Activated naive CD8-positive, alpha-beta T cell treated with anti-CD3 and anti-CD28 coated beads, Interleukin-2, amount 50 U/mL, for 24 hours (primary cell): ENCODE measurements around the gene CCBE1.
A peak's percentile ranks its signal among the peaks of the same experiment; 100 is the strongest.

Source experiments
- ATAC-seq: fragments of 150-1000 bp; cut with Tn5 transposase; one replicate; pipeline ENCODE4 v1.10.0; 2021
- DNase-seq: peaks from one replicate; pipeline ENCODE4 v3.0.0; 2021
- H3K27ac Mint-ChIP-seq: one replicate; pipeline ENCODE4 v1.8.0; 2021; ENCODE audit warnings: mild to moderate bottlenecking, mixed read lengths
- H3K27me3 Mint-ChIP-seq: one replicate; pipeline ENCODE4 v1.8.0; 2021; ENCODE audit warnings: mixed read lengths
- H3K36me3 Mint-ChIP-seq: one replicate; pipeline ENCODE4 v1.8.0; 2021; ENCODE audit warnings: low read depth, mixed read lengths
- H3K4me1 Mint-ChIP-seq: one replicate; pipeline ENCODE4 v1.8.0; 2021; ENCODE audit warnings: mixed read lengths
- H3K4me3 Mint-ChIP-seq: one replicate; pipeline ENCODE4 v1.8.0; 2021; ENCODE audit warnings: mild to moderate bottlenecking, moderate library complexity, mixed read lengths
- H3K9me3 Mint-ChIP-seq: one replicate; pipeline ENCODE4 v1.8.0; 2021; ENCODE audit warnings: mixed read lengths

The CCBE1 gene

DNA sequence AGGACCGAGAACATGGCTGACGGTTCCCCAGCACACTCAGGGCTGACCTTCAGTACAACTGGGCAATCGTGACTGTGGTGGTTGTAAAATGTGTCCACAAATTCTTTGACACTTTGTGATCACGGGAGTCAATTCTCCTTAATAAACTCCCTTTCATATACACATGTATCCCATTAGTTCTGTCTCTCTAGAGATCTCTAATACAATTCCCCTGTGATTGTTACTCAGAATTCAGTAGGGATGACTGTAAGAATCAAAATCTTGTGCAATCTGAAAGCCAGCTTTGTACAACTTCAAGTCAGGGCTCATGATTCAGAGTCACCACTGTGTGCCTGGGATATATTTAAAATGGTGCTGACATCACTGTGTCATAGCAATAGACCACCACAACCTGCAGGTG, 248.7 kb downstream of the CCBE1 start:
- H3K4me3 Mint-ChIP-seq = no peak overlapping the region
- H3K4me1 Mint-ChIP-seq = no peaks in the 10 kb centered on the region
- no peak for ATAC-seq
- no peak for DNase-seq
- H3K27ac Mint-ChIP-seq = no peak overlapping the region
- no peaks in the 10 kb centered on the region for H3K27me3 Mint-ChIP-seq
- H3K9me3 Mint-ChIP-seq = no peaks in the 10 kb centered on the region
- no peaks in the 10 kb centered on the region for H3K36me3 Mint-ChIP-seq

DNA sequence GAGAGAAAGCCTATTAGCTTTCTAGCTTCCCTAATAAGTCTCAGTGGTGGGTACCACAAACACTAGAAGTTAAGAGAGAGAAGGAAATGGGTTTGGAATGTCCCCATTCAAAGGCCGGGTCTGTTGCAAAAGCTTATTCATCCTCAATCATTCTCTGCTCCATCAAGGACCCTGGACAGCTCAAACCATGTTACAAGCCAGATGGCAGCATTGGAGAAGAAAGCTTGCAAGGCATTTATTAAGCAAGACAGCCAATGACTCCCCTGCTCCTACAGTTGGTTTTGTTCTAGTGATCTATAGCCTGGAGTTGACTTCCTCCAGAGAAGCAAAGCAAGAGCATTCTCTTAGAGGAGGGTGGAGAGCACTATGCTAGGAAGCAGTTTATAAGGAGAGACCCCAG, 251.2 kb downstream of the CCBE1 start:
- DNase-seq = no peak
- no peaks in the 10 kb centered on the region for H3K4me1 Mint-ChIP-seq
- no peaks in the 10 kb centered on the region for H3K27me3 Mint-ChIP-seq

DNA sequence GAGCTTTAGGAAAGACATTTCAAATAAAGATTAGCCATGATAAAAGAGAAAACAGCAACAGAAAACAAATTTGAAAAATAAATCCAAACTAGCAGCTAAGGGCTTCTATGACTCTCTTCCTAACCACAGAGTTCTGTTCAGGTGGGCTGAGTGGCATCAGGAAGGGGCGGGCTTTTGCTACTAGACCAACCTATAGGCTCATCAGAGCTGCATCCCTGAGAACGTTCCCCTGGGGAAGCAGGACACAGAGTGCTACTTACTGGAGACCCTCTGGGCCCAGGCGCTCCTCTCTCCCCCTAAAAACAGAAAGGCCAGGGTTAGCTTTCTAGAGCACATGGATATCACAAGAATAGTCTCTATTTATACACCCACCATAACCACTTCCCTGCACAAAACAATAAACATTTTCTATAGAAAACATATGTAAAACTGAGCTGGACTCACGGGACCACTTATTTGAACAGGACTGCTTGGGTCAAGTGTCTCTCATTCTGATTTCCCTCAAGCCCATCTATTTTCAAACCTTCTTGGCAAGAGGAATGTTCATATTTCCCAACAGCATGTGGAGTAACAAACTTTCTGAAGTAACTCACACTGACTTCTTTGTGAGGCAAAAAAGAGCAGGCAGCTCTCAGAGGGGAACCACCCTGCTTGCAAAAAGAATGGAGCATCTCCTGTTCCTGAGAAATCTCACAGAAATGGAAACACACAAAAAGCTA, 259.2 kb downstream of the CCBE1 start:
- no peak for ATAC-seq
- Mint-ChIP-seq H3K27ac (no peak overlapping the region), H3K36me3 (no peaks in the 10 kb centered on the region), H3K9me3 (no peaks in the 10 kb centered on the region), H3K4me3 (no peak overlapping the region), H3K27me3 (peaks cover 6% of the 10 kb centered on the region), H3K4me1 (no peaks in the 10 kb centered on the region)
- DNase-seq = no peak

More for the DNA sequence above, 251.2 kb downstream of the CCBE1 start:
- no peak overlapping the region for H3K27ac Mint-ChIP-seq
- H3K9me3 Mint-ChIP-seq = no peaks in the 10 kb centered on the region
- no peak overlapping the region for H3K4me3 Mint-ChIP-seq
- no peak for ATAC-seq
- H3K36me3 Mint-ChIP-seq = no peaks in the 10 kb centered on the region

DNA sequence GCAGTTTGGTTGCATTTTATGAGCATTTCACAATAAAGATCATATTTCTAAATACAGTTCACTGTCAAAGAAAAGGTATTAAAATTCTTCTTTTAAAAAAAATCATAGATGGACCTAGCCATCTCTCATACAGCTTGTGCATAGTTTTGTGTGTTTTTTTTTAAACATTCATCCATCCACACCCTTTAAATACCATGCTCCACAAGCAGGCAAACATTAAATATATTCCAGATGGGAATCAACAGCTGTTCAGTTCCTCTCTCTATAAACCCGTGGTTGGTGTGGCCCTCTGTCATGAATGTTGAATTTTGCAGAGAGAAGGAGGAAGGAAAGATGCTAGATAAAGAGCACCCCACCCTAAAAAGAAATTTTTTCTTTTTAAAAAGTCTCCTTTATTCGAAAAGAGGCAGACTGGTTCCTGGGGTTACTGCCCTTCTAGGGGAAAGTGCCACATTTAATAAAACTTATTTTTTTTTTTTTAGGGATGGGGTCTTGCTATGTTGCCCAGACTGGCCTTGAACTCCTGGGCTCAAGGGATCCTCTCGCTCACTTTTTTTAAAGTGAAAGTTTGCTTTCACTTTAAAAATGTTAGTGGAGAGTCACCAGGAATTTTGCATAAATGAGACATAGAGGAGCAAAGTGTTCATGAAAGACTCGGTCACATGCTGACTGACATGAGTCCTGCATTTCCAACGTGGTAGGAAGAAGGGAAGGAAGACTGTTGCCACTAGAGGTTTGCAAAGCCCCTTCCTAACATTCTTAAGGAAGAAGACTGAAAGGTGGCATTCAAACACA, 264.2 kb downstream of the CCBE1 start:
- H3K27me3 Mint-ChIP-seq = peaks cover 8% of the 10 kb centered on the region
- no peak overlapping the region for H3K27ac Mint-ChIP-seq
- no peaks in the 10 kb centered on the region for H3K9me3 Mint-ChIP-seq
- ATAC-seq (no peak), DNase-seq (no peak)
- H3K4me1 Mint-ChIP-seq = no peaks in the 10 kb centered on the region
- H3K4me3 Mint-ChIP-seq = no peak overlapping the region
- H3K36me3 Mint-ChIP-seq = no peaks in the 10 kb centered on the region

DNA sequence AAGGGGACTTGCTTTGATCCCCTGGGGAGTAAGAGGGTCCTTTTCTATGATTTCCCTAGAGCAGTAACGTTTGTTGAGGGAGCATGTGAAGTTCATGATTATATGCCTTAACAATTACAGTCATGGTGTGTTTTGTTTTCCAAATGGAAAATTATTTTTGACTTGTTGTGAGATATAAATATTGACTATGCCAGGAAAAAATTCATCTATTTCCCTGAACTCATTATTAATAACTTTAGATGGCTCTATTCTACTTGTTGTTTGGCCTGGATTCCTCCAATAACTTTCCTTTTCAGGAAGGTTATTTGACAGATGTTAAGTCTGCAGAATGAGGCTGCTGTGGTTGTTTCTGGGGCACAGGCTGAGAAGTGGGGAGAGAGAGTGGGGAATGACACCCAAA, 266.1 kb downstream of the CCBE1 start:
- H3K4me1 Mint-ChIP-seq = no peaks in the 10 kb centered on the region
- no peak for ATAC-seq
- no peaks in the 10 kb centered on the region for H3K36me3 Mint-ChIP-seq
- H3K4me3 Mint-ChIP-seq = no peak overlapping the region
- peaks cover 8% of the 10 kb centered on the region for H3K27me3 Mint-ChIP-seq
- H3K27ac Mint-ChIP-seq = no peak overlapping the region
- no peak for DNase-seq
- no peaks in the 10 kb centered on the region for H3K9me3 Mint-ChIP-seq

DNA sequence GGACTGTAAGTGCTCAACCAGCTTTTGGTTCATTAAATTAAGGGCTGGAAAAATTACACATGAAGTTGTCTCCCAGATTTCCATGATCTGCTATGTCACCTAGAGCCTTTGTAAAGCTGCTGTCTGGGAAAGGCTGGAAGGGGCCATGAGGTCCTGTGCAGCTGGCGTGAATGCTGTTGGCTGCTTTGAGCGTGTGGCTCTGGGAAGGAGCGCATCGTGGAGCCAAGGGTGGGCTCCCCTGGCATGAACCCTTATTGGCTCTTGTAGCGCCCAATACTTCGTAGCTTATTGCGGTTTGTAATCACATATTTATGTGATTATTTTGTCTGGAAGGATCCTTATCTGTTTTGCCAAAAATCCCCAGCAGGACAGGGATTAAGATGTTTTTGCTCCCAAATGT, 267.6 kb downstream of the CCBE1 start:
- no peak for ATAC-seq
- Mint-ChIP-seq H3K27me3 (peaks cover 4% of the 10 kb centered on the region), H3K4me1 (no peaks in the 10 kb centered on the region), H3K27ac (no peak overlapping the region), H3K36me3 (no peaks in the 10 kb centered on the region), H3K4me3 (no peak overlapping the region), H3K9me3 (no peaks in the 10 kb centered on the region)
- no peak for DNase-seq

DNA sequence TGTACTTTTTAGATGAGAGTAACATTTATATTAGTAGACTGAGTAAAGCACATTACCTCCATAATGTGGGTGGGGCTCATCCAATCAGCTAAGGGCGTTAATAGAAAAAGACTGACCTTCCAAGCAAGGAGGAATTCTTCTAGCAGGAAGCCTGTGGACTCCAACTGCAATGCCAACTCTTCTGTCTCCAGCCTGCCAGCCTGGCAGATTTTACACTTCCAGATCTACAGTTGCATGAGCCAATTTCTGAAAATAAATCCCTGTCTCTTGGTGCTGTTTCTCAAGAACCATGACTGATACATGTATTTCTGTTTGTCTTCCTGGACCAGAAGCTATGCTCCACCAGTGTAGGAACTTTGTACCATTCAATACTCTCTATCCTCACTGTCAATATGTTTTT, 269.2 kb downstream of the CCBE1 start:
- Mint-ChIP-seq H3K9me3 (no peaks in the 10 kb centered on the region), H3K27me3 (peaks cover 2% of the 10 kb centered on the region), H3K4me3 (no peak overlapping the region), H3K36me3 (no peaks in the 10 kb centered on the region), H3K4me1 (no peaks in the 10 kb centered on the region), H3K27ac (no peak overlapping the region)
- DNase-seq = no peak
- ATAC-seq = no peak

DNA sequence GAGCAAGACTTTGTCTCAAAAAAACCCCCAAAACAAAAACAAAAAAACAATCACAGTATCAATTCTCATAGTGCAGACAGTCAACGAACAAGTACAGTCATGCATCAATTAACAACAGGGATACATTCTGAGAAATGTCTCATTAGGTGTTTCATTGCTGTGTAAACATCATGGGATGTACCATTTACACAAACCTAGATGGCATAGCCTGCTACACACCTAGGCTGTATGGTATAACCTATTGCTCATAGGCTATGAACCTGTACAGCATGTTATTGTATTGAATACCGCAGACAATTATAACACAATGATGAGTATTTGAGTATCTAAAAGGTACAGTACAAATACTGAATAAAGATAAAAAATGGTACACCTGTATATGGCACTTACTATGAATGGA, 270.4 kb downstream of the CCBE1 start:
- no peaks in the 10 kb centered on the region for H3K4me1 Mint-ChIP-seq
- ATAC-seq = no peak

DNA sequence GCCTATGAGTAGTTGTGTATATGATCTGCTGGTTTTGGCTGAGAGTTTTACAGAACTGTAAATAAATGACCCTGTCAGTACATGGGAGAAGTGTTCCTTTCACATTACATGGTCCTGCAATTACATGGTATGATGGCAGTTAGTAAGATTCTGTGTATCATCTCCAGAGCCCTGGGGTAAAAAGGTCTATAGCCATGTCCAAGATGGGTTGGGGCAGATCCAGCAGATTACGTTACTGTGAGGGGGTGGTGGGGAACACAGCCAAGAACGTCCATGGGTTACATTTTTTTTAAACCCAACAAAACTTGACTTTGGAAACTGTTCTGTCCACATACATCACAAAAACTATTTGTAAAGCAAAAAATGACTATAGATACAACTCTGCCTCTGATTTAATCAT, 274.0 kb downstream of the CCBE1 start:
- H3K36me3 Mint-ChIP-seq = no peaks in the 10 kb centered on the region
- no peaks in the 10 kb centered on the region for H3K9me3 Mint-ChIP-seq
- DNase-seq = no peak
- no peak overlapping the region for H3K4me3 Mint-ChIP-seq
- H3K27ac Mint-ChIP-seq = no peak overlapping the region
- peaks cover 6% of the 10 kb centered on the region for H3K27me3 Mint-ChIP-seq
- H3K4me1 Mint-ChIP-seq = no peaks in the 10 kb centered on the region
- ATAC-seq = no peak

More for the DNA sequence above, 270.4 kb downstream of the CCBE1 start:
- H3K27me3 Mint-ChIP-seq = peaks cover 2% of the 10 kb centered on the region
- no peak overlapping the region for H3K27ac Mint-ChIP-seq
- H3K9me3 Mint-ChIP-seq = no peaks in the 10 kb centered on the region
- H3K36me3 Mint-ChIP-seq = no peaks in the 10 kb centered on the region
- DNase-seq = no peak
- H3K4me3 Mint-ChIP-seq = no peak overlapping the region

DNA sequence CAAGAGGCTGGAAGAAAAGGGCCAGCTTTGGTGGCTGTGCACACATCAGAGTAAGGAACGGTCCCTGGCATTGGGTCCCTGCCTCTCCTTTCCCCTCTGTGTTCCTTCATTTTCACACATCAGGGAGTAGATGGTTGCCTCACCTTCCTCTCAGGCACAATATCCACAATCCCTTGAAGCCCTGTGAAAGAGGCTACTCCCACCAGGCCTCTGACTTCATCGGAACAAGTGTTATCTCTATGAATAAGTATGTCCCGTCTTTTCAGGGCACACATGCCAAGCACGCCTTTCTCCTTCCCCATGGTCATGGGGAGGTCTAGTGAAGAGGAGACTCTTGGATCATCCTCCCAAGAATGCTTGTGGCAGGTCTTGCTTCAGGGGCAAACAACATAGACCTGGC, 277.0 kb downstream of the CCBE1 start:
- no peaks in the 10 kb centered on the region for H3K9me3 Mint-ChIP-seq
- H3K36me3 Mint-ChIP-seq = no peaks in the 10 kb centered on the region
- H3K4me3 Mint-ChIP-seq = no peak overlapping the region
- DNase-seq (no peak), ATAC-seq (no peak)
- H3K27ac Mint-ChIP-seq = no peak overlapping the region
- peaks cover 14% of the 10 kb centered on the region for H3K27me3 Mint-ChIP-seq
- H3K4me1 Mint-ChIP-seq = no peaks in the 10 kb centered on the region

DNA sequence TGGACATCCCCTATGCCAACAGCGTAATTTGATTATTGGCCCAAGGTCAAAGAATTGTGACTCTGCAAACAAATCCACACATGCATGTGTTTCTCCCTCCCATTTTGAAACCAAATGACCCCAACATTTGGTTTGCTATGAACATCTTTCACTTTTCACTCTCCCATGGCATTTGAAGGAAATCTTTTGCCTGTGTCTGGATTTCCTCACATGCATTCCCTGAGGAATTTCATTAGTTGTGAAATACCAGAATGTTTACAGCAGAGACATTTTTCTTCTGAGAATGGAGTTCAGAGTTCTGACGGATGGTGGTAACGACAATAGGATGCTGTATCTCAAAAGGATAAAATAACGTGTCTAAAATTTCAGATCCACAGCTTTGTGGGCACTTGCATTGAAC, 277.8 kb downstream of the CCBE1 start:
- no peaks in the 10 kb centered on the region for H3K9me3 Mint-ChIP-seq
- H3K27me3 Mint-ChIP-seq = peaks cover 16% of the 10 kb centered on the region
- DNase-seq (no peak), ATAC-seq (no peak)
- no peaks in the 10 kb centered on the region for H3K36me3 Mint-ChIP-seq
- no peak overlapping the region for H3K4me3 Mint-ChIP-seq
- H3K27ac Mint-ChIP-seq = no peak overlapping the region
- H3K4me1 Mint-ChIP-seq = no peaks in the 10 kb centered on the region

DNA sequence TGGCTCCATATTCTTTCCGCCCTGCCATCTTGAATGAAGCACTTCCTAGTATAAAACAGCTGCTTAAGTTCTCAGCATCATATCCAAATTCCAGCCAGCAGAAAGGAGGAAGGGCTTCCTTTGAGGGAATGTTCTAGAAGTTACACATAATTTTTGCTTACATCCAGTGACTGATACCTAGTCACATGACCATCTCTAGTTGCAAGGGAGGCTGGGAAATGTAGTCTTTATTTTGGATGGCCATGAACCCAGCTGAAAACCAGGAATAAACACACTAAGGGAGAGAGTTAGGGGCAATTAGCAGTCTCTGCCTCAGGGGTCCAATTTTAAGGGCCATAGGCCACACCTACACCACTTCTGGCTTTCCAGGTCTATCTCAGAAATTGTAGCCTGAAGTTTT, 280.4 kb downstream of the CCBE1 start:
- Mint-ChIP-seq H3K4me1 (no peaks in the 10 kb centered on the region), H3K36me3 (no peaks in the 10 kb centered on the region), H3K4me3 (no peak overlapping the region), H3K27me3 (peaks cover 25% of the 10 kb centered on the region), H3K9me3 (no peaks in the 10 kb centered on the region), H3K27ac (no peak overlapping the region)
- DNase-seq = no peak
- no peak for ATAC-seq

DNA sequence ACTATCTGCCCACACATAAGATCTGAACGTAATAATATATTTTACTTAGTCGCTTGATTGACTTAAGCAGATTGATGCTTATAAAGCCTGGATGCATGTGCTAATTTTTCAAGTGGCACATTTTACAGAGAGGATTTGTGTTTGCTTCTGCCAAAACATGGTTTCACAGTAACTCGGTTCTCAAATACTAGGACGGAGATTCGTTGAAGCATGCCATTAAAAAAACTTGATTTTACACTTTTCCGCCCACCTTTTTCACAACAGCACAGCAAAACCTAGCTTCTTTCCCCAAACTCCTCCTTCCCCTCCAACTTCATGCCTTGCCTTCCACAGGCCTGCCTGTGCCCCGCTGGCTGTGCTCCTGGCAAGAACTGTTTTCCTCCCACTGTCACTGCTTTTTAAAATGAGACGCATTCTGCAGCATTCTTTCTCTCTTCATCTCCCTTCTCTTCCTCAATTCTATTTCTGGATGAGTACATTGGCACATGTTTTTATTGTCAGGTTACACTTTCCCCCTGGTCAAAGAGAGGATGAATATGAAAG, 283.0 kb downstream of the CCBE1 start:
- H3K4me3 Mint-ChIP-seq = no peak overlapping the region
- H3K27me3 Mint-ChIP-seq = peaks cover 29% of the 10 kb centered on the region
- no peaks in the 10 kb centered on the region for H3K4me1 Mint-ChIP-seq
- H3K27ac Mint-ChIP-seq = no peak overlapping the region
- no peaks in the 10 kb centered on the region for H3K36me3 Mint-ChIP-seq
- DNase-seq (no peak), ATAC-seq (no peak)
- H3K9me3 Mint-ChIP-seq = no peaks in the 10 kb centered on the region

DNA sequence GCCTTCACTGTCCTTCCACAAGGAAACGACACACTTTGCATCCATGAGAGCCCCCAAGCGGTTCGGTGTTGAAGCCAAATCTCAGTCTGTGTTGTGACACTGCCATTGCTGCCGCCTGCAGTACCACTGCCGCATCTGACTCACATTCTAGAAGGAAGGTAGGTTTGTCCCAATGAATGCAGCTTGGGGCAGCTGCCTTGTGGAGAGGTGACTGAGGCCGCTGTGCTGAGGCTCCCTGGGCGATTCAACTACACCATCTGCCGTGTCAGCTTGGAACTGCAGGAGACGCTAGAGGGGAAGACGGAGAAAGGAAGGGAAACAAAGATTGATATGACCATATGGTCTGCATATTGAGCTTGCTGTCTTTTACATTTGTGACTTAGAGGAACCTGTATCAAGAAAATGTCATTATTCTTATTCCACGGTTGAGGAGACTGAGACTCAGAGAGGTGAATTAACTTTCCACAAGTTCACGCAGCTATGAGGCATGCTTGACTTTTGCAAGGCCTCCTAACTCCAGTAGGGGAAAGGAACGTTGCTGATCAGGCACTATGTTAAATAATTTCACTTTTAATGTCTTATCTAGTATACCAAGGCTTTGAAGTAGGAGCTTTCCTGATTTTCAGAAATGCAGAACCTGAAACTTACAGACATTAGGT, 294.7 kb downstream of the CCBE1 start:
- Mint-ChIP-seq H3K36me3 (no peaks in the 10 kb centered on the region), H3K27me3 (peaks cover 5% of the 10 kb centered on the region), H3K9me3 (no peaks in the 10 kb centered on the region), H3K27ac (no peak overlapping the region), H3K4me3 (no peak overlapping the region), H3K4me1 (peaks cover 3% of the 10 kb centered on the region)
- DNase-seq (peak; percentile 75), ATAC-seq (peak; percentile 100)

DNA sequence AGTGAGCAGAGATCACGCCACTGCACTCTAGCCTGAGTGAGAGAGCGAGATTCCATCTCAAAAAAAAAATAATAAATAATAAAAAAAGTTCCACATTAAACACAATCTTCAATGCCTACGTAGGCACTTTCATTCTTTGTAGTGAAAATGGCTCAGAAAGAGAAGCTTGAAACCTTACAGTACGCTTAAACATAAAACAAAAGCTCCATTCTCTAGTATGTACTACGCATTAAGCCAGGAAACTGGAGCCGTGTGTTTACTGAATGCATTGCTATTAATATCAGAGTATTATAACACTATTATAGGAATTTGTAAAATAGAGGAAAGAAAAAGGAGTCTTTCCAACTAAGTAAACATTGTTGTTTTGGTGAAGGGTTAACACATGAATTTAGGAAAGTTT, 296.8 kb downstream of the CCBE1 start:
- peaks cover 8% of the 10 kb centered on the region for H3K4me1 Mint-ChIP-seq
- no peak for DNase-seq
- H3K27ac Mint-ChIP-seq = no peak overlapping the region
- no peak for ATAC-seq
- H3K4me3 Mint-ChIP-seq = no peak overlapping the region
- H3K36me3 Mint-ChIP-seq = no peaks in the 10 kb centered on the region
- H3K9me3 Mint-ChIP-seq = no peaks in the 10 kb centered on the region
- peaks cover 15% of the 10 kb centered on the region for H3K27me3 Mint-ChIP-seq
